Effector memory CD8-positive, alpha-beta T cell (primary cell): ENCODE measurements around the gene RFC2.
A peak's percentile ranks its signal among the peaks of the same experiment; 100 is the strongest.
"Not testable (repeated sequence)": the region's sequence is repeated elsewhere in the genome, so short reads cannot be mapped to it uniquely, and the experiment has no call there.

Source experiments
- ATAC-seq: fragments of 150-1000 bp; cut with Tn5 transposase; replicated peaks from 2 replicates; pipeline ENCODE4 v1.10.0; 2021; ENCODE audit warnings: mild to moderate bottlenecking, moderate library complexity
- DNase-seq, 3 experiments: peaks; one replicate each; pipeline ENCODE4 v3.0.0; 2021
- H3K27ac Mint-ChIP-seq, 2 donors: one replicate each; pipeline ENCODE4 v1.8.0; 2022; ENCODE audit warnings: mild to moderate bottlenecking in 2 of 2, mixed read lengths in 2 of 2, moderate library complexity in 2 of 2
- H3K27me3 Mint-ChIP-seq, 2 donors: one replicate each; pipeline ENCODE4 v1.8.0; 2022; ENCODE audit warnings: mixed read lengths in 2 of 2
- H3K36me3 Mint-ChIP-seq: one replicate; pipeline ENCODE4 v1.8.0; 2022; ENCODE audit warnings: mild to moderate bottlenecking, moderate library complexity, mixed read lengths; ENCODE audit not compliant: insufficient read depth
- H3K4me1 Mint-ChIP-seq, 2 donors: one replicate each; pipeline ENCODE4 v1.8.0; 2022; ENCODE audit warnings: low read depth in 2 of 2, mixed read lengths in 2 of 2
- H3K4me3 Mint-ChIP-seq, 2 donors: one replicate each; pipeline ENCODE4 v1.8.0; 2022; ENCODE audit warnings: mild to moderate bottlenecking in 2 of 2, mixed read lengths in 2 of 2, moderate library complexity in 2 of 2
- H3K9me3 Mint-ChIP-seq, 2 donors: one replicate each; pipeline ENCODE4 v1.8.0; 2022; ENCODE audit warnings: mixed read lengths in 2 of 2

RFC2 gene

DNA sequence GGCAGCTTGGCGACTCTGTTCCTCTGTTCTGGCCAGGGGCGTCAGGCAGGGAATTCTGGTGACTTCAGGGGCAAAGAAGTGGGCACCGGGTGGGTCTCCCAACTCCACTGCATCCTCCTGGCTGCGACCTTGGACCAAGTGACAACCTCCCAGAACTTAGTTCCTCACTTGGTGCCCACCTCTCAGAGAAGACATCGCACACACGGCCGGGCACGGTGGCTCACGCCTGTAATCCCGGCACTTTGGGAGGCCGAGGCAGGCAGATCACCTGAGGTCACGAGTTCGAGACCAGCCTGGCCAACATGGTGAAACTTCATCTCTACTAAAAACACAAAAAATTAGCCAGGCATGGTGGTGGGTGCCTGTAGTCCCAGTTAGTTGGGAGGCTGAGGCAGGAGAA is 29.3 kb downstream of the RFC2 start:
- not testable (repeated sequence) for ATAC-seq, H3K36me3 Mint-ChIP-seq, DNase-seq, H3K9me3 Mint-ChIP-seq, H3K4me1 Mint-ChIP-seq, H3K27ac Mint-ChIP-seq, H3K27me3 Mint-ChIP-seq, H3K4me3 Mint-ChIP-seq

DNA sequence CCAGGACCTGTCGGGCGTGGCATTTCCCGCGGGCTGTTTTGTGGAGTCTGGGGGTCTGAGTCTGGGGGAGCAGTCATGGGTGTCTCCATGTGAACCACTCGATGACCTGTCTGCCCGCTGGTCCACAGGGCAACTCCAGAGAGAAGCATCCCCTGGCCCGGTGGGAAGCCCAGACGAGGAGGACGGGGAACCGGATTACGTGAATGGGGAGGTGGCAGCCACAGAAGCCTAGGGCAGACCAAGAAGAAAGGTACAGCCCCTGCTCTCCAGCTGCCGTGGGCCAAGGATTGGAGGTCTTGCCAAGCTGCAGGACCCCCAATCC is 29.7 kb downstream of the RFC2 start:
- Mint-ChIP-seq H3K4me3 (no peak overlapping the region), H3K27ac (no peak overlapping the region), H3K4me1 (peaks cover 6 to 8% of the 10 kb centered on the region in 2 donors), H3K9me3 (no peaks in the 10 kb centered on the region), H3K36me3 (peaks cover 7% of the 10 kb centered on the region), H3K27me3 (no peaks in the 10 kb centered on the region)
- ATAC-seq (no peak), DNase-seq (no peak)

DNA sequence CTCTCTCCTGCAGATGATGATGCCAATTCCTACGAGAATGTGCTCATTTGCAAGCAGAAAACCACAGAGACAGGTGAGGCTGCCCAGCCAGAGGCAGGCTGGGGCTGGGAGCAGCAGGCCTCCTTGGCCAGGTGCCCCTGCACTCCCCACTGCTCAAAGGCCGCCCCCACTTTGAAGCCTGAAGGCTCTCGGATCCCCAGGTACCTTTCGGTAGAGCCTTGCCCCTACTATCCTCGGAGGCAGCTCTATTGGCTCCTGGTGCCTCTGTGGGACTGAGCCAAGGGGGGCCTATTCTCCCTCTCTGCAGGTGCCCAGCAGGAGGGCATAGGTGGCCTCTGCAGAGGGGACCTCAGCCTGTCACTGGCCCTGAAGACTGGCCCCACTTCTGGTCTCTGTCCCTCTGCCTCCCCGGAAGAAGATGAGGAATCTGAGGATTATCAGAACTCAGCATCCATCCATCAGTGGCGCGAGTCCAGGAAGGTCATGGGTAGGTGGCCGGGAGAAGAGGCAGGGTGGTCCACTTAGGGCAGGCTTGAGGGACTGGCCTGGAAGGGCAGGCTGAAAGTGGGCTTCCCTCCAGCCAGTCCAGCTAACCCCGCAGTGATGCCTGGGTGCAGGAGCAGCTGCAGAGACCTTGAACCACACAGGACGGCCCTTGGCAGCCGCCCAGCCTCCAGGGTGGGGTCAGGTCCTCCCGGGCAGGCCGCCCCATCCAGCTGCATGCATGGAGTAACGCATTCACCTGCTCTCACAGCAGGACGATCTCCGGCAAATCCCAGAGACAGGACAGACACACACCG is 30.3 kb downstream of the RFC2 start:
- no peak overlapping the region for H3K27ac Mint-ChIP-seq
- H3K9me3 Mint-ChIP-seq: no peaks in the 10 kb centered on the region
- H3K27me3 Mint-ChIP-seq: no peaks in the 10 kb centered on the region
- DNase-seq (no peak), ATAC-seq (no peak)
- H3K36me3 Mint-ChIP-seq: peaks cover 7% of the 10 kb centered on the region
- peaks cover 6 to 8% of the 10 kb centered on the region in 2 donors for H3K4me1 Mint-ChIP-seq
- no peak overlapping the region for H3K4me3 Mint-ChIP-seq

DNA sequence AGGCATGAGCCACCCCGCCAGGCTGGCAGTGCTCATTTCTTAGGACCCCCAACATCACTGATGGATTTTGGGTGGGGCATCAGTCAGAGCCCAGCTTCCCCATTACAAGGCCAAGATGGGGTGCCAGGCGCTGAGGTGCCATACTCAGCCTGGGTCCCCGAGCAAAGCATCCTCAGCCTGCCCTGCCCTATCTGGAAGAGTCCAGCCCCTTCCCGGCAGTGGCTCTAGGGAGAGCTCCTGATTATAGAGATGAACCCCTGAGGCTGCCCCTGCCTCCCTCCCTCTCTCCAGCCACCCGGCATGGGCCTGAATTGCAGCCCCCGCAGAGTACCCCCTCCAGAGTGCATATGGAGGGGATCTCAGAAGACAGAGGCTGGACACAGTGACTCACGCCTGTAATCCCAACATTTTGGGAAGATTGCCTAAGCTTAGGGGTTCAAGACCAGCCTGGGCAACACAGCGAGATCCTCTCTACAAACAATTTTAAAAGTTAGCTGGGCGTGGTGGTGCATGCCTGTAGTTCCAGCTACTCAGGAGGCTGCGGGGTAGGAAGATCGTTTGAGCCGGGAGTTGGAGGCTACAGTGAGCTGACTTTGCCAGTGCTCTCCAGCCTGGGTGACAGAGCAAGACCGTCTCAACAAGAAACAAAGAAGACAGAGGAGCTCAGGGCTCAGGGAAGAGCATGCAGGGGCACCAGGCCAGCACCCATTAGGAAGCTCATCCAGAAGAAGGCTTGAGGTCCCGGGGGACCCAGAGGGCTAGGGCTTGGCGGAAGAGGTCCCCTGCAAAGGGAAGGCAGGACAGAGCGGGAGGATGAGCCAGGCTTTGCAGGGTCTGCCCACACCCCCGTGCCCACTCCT is 31.1 kb downstream of the RFC2 start:
- Mint-ChIP-seq H3K4me1 (peaks cover 8 to 10% of the 10 kb centered on the region in 2 donors), H3K36me3 (peaks cover 7% of the 10 kb centered on the region), H3K9me3 (no peaks in the 10 kb centered on the region), H3K27ac (no peak overlapping the region), H3K27me3 (no peaks in the 10 kb centered on the region), H3K4me3 (no peak overlapping the region)
- no peak for ATAC-seq
- no peak for DNase-seq

DNA sequence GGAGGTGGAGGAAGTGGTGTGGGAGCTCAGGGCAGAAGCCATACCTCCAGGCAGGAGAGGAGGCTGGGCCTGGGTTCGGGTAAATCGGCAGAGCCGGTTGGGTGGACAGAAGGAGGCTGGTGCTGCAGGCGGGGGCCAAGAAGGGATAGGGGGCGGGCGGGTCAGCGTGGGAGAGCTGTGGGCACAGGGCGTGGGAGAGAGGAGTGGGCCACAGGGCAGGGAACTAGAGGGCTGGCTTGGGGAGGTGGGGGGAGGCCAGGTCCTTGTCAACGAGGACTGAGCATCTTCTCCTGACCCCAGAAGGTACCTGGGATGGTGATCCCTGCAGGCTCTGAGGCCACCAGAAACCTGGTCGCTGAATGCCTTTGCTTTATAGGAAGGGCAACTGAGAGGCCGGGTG is 32.5 kb downstream of the RFC2 start:
- peaks cover 7% of the 10 kb centered on the region for H3K36me3 Mint-ChIP-seq
- ATAC-seq (no peak), DNase-seq (no peak)
- H3K27ac Mint-ChIP-seq: peak overlapping the region in 1 of 2 donors; percentile 14
- no peaks in the 10 kb centered on the region for H3K27me3 Mint-ChIP-seq
- H3K9me3 Mint-ChIP-seq: no peaks in the 10 kb centered on the region
- H3K4me1 Mint-ChIP-seq: peaks cover 16 to 20% of the 10 kb centered on the region in 2 donors
- no peak overlapping the region for H3K4me3 Mint-ChIP-seq

DNA sequence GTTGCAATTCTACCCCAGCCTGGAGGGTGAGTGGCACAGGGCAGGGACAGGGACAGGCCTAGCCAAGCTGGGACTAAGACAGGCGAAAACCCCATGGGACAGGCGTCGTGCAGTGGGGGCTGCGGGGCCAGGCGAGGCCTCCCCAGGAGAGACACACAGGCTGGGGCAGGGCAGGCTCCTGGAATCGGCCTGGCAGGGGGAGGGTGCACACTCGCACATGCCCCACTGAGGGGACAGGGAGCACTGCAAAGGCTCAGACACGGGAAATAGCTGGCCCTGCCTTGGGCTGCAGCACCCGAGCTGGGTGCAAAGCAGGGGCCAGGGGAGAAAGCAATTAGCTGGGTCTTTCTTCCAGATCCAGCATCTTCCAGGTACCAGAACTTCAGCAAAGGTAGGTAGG is 34.0 kb downstream of the RFC2 start:
- no peaks in the 10 kb centered on the region for H3K9me3 Mint-ChIP-seq
- H3K4me1 Mint-ChIP-seq: peaks cover 12 to 17% of the 10 kb centered on the region in 2 donors
- H3K27me3 Mint-ChIP-seq: no peaks in the 10 kb centered on the region
- peaks cover 10% of the 10 kb centered on the region for H3K36me3 Mint-ChIP-seq
- ATAC-seq (no peak), DNase-seq (no peak)
- H3K27ac Mint-ChIP-seq: no peak overlapping the region
- H3K4me3 Mint-ChIP-seq: no peak overlapping the region

DNA sequence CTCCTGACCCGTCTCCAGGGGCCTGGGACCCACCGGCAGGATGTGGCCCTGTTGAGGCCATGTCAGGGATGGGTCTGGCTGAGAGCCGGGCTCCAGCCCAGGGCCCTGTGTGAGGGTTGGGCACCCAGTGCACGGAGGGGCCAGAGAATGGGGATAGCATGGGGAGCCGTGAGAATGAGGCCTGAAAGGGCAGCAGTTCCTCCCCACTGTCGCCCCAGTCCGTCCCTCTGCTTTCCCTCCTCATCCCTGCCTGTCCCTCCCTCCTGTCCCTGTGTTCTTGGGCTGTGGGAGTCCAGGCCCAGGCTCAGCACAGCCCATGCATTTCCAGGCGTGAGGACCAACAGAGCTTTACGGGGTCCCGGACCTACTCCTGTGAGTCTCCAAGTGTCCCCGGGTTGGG is 34.8 kb downstream of the RFC2 start:
- Mint-ChIP-seq H3K27me3 (no peaks in the 10 kb centered on the region), H3K4me3 (no peak overlapping the region), H3K9me3 (no peaks in the 10 kb centered on the region), H3K36me3 (peaks cover 5% of the 10 kb centered on the region), H3K4me1 (peaks cover 12 to 17% of the 10 kb centered on the region in 2 donors), H3K27ac (no peak overlapping the region)
- no peak for ATAC-seq
- DNase-seq: no peak

DNA sequence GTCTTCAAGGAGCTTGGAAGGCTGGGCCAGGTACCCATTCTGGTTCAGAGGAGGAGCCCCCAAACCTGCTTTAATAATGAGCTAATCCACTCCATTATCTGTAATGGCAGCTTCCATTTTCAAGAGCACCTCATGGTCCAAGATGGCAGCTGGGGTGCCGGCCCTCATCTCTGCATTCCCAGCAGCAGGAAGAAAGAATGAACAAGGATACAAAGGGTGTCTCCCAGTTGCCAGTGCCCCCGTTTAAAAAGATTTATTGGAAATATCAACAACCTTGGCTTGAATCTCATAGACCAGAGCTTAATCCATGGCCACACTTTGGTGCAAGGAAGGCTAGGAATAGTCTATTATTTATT is 35.9 kb downstream of the RFC2 start:
- H3K9me3 Mint-ChIP-seq: no peaks in the 10 kb centered on the region
- H3K27me3 Mint-ChIP-seq: no peaks in the 10 kb centered on the region
- peak overlapping the region in 1 of 2 donors; percentile 85 for H3K27ac Mint-ChIP-seq
- peak overlapping the region; percentile 25 to 72 for H3K4me3 Mint-ChIP-seq
- H3K36me3 Mint-ChIP-seq: peaks cover 8% of the 10 kb centered on the region
- DNase-seq (no peak), ATAC-seq (no peak)
- peaks cover 12 to 17% of the 10 kb centered on the region in 2 donors for H3K4me1 Mint-ChIP-seq

DNA sequence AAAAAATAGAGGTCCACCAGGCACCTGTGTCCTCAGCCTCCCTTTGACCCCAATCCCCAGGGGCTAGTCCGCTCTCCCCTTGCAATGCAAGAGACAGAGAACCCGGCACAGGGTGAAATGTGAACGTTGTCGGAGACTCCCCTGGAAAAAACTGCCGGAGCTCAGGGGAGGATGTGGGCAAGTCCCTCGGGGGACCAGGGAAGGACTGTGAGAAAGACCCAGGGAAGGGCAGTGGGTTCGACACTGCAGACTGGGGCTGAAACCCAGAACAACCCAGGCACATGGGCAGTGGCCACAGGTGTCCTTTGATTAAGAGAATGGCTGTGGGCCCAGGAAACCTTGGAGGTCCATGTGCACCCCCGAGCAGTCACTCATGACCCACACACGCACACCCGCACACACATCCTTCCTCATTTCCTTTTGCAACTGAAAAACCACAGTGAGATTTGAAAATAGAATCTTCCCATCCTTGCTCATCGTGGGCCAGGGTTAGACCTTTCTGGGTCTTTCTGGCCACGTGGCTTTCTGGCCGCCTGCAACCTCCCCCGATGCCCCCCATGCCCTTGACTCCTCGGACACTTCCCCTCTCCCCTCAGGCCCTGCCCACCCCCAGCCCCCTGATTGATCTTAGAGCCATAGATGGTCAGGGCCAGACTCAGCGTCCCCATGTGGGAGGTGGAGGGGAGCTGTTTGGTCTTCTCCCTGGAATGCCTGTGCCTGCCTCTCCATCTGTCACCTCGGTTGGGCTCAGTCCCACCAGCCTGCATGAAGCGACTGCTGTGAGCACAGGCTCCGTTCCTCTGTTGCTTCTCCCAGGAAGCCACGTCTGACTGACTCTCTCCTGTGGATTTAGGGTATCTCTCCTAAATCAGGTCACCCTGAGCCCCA is 36.5 kb downstream of the RFC2 start:
- peaks cover 12 to 17% of the 10 kb centered on the region in 2 donors for H3K4me1 Mint-ChIP-seq
- DNase-seq: no peak
- H3K27me3 Mint-ChIP-seq: no peaks in the 10 kb centered on the region
- H3K27ac Mint-ChIP-seq: peak overlapping the region; percentile 22 to 85
- H3K4me3 Mint-ChIP-seq: peak overlapping the region; percentile 38 to 72
- no peaks in the 10 kb centered on the region for H3K9me3 Mint-ChIP-seq
- ATAC-seq: peak; percentile 72
- H3K36me3 Mint-ChIP-seq: peaks cover 8% of the 10 kb centered on the region

DNA sequence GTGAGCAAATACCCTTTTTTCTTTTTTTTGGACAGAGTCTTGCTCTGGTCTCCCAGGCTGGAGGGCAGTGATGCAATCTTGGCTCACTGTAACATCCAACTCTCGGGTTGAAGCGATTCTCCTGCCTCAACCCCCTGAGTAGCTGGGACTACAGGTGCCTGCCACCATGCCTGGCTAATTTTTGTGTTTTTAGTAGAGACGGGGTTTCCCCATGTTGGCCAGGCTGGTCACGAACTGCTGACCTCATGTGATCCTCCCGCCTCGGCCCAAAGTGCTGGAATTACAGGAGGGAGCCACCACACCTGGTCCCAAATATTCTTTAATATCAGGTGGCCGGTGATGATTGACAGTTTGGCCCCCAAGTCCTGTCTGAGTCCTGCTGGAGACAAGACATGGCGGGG is 37.8 kb downstream of the RFC2 start:
- no peak for ATAC-seq
- peak overlapping the region in 1 of 2 donors; percentile 85 for H3K27ac Mint-ChIP-seq

DNA sequence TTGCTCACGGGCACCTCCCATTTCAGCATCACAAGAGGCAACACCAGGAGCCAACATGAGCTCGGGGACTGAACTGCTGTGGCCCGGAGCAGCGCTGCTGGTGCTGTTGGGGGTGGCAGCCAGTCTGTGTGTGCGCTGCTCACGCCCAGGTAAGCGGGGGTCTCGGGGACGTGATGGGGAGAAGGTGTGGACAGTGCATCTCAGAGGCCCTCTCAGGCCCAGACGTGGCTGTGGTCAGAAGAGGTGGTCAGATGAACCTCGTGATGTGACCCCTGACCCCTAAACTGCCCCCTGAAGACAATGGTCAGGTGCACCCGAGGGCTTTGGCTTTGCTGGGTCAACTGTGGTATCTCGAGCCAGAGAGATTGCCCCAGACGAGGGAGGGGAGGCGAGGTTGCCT is 38.3 kb downstream of the RFC2 start:
- no peaks in the 10 kb centered on the region for H3K9me3 Mint-ChIP-seq
- no peak overlapping the region for H3K27ac Mint-ChIP-seq
- H3K36me3 Mint-ChIP-seq: peaks cover 8% of the 10 kb centered on the region
- peaks cover 9 to 17% of the 10 kb centered on the region in 2 donors for H3K4me1 Mint-ChIP-seq
- ATAC-seq (no peak), DNase-seq (no peak)
- H3K4me3 Mint-ChIP-seq: no peak overlapping the region
- H3K27me3 Mint-ChIP-seq: no peaks in the 10 kb centered on the region

More for the DNA sequence above, 37.8 kb downstream of the RFC2 start:
- Mint-ChIP-seq H3K4me3 (peak overlapping the region; percentile 42 to 72), H3K27me3 (no peaks in the 10 kb centered on the region), H3K4me1 (peaks cover 9 to 17% of the 10 kb centered on the region in 2 donors), H3K36me3 (peaks cover 8% of the 10 kb centered on the region), H3K9me3 (no peaks in the 10 kb centered on the region)
- no peak for DNase-seq

DNA sequence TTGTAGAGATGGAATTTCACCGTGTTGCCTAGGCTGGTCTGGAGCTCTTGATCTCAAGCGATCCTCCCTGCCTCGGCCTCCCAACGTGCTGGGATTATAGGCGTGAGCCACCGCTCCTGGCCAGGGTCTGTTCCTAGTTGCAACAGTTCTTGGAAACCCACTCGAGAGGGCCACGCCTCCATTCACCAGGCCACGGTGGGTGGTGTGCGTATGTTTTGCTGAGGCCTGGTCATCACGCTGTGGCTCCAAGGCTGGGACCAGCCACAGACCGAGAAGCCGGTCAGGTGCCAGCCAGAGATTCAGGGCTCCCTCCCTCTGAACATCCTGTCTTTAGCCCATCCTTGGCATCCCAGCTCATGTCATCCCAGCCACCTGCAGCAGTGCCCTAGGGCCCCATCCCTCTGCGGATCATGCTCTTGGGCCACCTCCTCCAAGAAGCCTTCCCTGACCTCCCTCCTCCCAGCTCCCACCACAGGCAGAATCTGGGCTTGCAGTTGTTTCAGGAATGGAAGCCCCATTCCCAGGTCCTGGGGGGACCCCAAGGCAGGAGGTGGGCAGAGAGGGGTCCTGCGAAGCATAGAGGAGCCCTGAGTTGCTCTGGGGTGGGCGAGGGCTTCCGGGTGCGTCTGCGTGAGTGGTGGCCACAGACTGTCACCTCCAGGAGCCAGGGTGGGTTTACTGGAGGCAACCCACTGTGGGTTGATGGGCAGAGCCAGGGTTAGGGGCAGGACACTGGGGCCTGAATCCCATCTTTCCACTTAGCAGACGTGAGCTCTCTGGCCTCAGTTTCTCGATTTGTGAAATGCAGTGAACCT is 39.2 kb downstream of the RFC2 start:
- no peak overlapping the region for H3K4me3 Mint-ChIP-seq
- no peak for ATAC-seq
- peaks cover 9 to 17% of the 10 kb centered on the region in 2 donors for H3K4me1 Mint-ChIP-seq

More for the DNA sequence above, 39.2 kb downstream of the RFC2 start:
- H3K27ac Mint-ChIP-seq: peak overlapping the region in 1 of 2 donors; percentile 29
- peaks cover 8% of the 10 kb centered on the region for H3K36me3 Mint-ChIP-seq
- no peak for DNase-seq
- no peaks in the 10 kb centered on the region for H3K9me3 Mint-ChIP-seq
- H3K27me3 Mint-ChIP-seq: no peaks in the 10 kb centered on the region
